GM12878 (cell line): ENCODE results near the gene TLX1. TPM values are rescaled to one million over a fixed set of nuclear protein-coding genes. Genes with fewer than 3 reads are reported as not detected.

Experiments used
- ATAC-seq: fragments of 200-7000 bp; cut with Tn5 transposase; 3 replicates; pipeline ENCODE4 v1.9.1; 2020; ENCODE audit warnings: mild to moderate bottlenecking, moderate library complexity
- BruUV-seq: library from RNA; stranded (reverse); fragments of 400-500 nt; replicated peaks from 2 replicates; lab custom pipeline; 2021; lab: Mats Ljungman, UMichigan
- CTCF ChIA-PET: fragments of 300-600 bp; sonication (Branson Sonifier 250); formaldehyde crosslinking; extraction: SDS; loops from one replicate; lab custom pipeline; 2021; ENCODE audit warnings: inconsistent platforms; lab: Yijun Ruan, JAX
- POLR2A ChIA-PET: fragments of 350-600 bp; formaldehyde crosslinking; extraction: SDS; loops from one replicate; lab custom pipeline; 2021; ENCODE audit warnings: inconsistent platforms; lab: Charles Lee
- RAD21 ChIA-PET: fragments of 300-600 bp; sonication (Branson Sonifier 250); formaldehyde crosslinking; loops from one replicate; lab custom pipeline; 2023; ENCODE audit warnings: antibody characterized with exemption; ENCODE audit not compliant: unreplicated experiment; lab: Charles Lee
- SMC1A ChIA-PET: fragments of 300-600 bp; sonication (Branson Sonifier 250); formaldehyde crosslinking; loops from one replicate; lab custom pipeline; 2023; ENCODE audit not compliant: unreplicated experiment, uncharacterized antibody; lab: Charles Lee
- DNase-seq: peaks from one replicate; pipeline ENCODE4 v3.0.0-alpha.2; 2011; ENCODE audit warnings: low read depth, low spot score
- FAIRE-seq: peaks from 3 replicates; lab custom pipeline; 2011; peaks lifted over from hg19 to GRCh38; lab: Jason Lieb, UNC
- H2AFZ ChIP-seq: 2 replicates; pipeline ENCODE4 v1.6.0; 2011; ENCODE audit warnings: low read depth, low read length, control low read depth; ENCODE audit not compliant: control insufficient read depth
- H3K27ac ChIP-seq: 2 replicates; pipeline ENCODE4 v1.5.1; 2011; ENCODE audit warnings: control low read depth; ENCODE audit not compliant: control insufficient read depth, insufficient read depth
- H3K27me3 ChIP-seq, 2 experiments: replicated peaks in 1 of 2; 2 replicates each; pipeline versions ENCODE4 v1.6.0 to v1.6.1; 2011; ENCODE audit warnings: low read length in 1 of 2; ENCODE audit not compliant: control insufficient read depth in 2 of 2, insufficient read depth in 2 of 2
- H3K36me3 ChIP-seq, 2 experiments: 2 replicates each; pipeline ENCODE4 v1.5.1; 2011; ENCODE audit warnings: low read length in 1 of 2; ENCODE audit not compliant: control insufficient read depth in 2 of 2, insufficient read depth in 2 of 2
- H3K4me1 ChIP-seq: 2 replicates; pipeline ENCODE4 v1.6.1; 2011; ENCODE audit warnings: mild to moderate bottlenecking, low read length, moderate library complexity, mixed read lengths; ENCODE audit not compliant: control insufficient read depth, insufficient read depth
- H3K4me2 ChIP-seq: 2 replicates; pipeline ENCODE4 v1.6.0; 2011; ENCODE audit warnings: control low read depth; ENCODE audit not compliant: control insufficient read depth, insufficient read depth
- H3K4me3 ChIP-seq: fragments of 200-600 bp; sonication (generic); 2 replicates; pipeline ENCODE4 v1.5.1; 2016
- H3K79me2 ChIP-seq: 2 replicates; pipeline ENCODE4 v1.6.0; 2011; ENCODE audit warnings: low read length; ENCODE audit not compliant: control insufficient read depth, insufficient read depth
- H3K9ac ChIP-seq: 2 replicates; pipeline ENCODE4 v1.8.0; 2011; ENCODE audit warnings: low read length, control low read depth, mixed read lengths; ENCODE audit not compliant: control insufficient read depth, insufficient read depth
- H3K9me3 ChIP-seq: replicated peaks from 3 replicates; pipeline ENCODE4 v1.5.1; 2011; ENCODE audit warnings: mild to moderate bottlenecking, low read length; ENCODE audit not compliant: control insufficient read depth, insufficient read depth
- H4K20me1 ChIP-seq: 2 replicates; pipeline ENCODE4 v1.6.0; 2011; ENCODE audit not compliant: control insufficient read depth, insufficient read depth
- PML ChIP-seq: IDR thresholded peaks from 2 replicates; pipeline ENCODE4 v1.6.1; 2012; ENCODE audit warnings: low read length, inconsistent platforms
- SKIL ChIP-seq: fragments of 450-650 bp; IDR thresholded peaks from 2 replicates; pipeline ENCODE4 v1.6.1; 2017; ENCODE audit warnings: mild to moderate bottlenecking, low read depth, inconsistent platforms; ENCODE audit not compliant: poor library complexity, severe bottlenecking
- YY1 ChIP-seq: IDR thresholded peaks from 2 replicates; pipeline ENCODE4 v1.6.1; 2011; ENCODE audit warnings: low read depth, mild to moderate bottlenecking, low read length
- ZZZ3 ChIP-seq: IDR thresholded peaks from 2 replicates; pipeline ENCODE4 v1.6.1; 2011; ENCODE audit warnings: low read depth; ENCODE audit not compliant: control insufficient read depth, insufficient read length
- WGBS: methylation state at CpG from one replicate; pipeline ENCODE4 v1.1.6; 2016; ENCODE audit warnings: low lambda C conversion rate; ENCODE audit not compliant: insufficient replicate concordance, insufficient coverage; ENCODE audit errors: missing lambda C conversion rate; 5-methylcytosine and 5-hydroxymethylcytosine counted together
- in situ Hi-C: fragments of 300-500 bp; cut with MboI; formaldehyde crosslinking; loops from 9 replicates; pipeline ENCODE4 v1.14.3; 2018; ENCODE audit warnings: mixed read lengths
- intact Hi-C: fragments of 100-400 bp; cut with micrococcal nuclease; formaldehyde crosslinking; loops from one replicate; pipeline ENCODE4 v1.14.2; 2022; ENCODE audit not compliant: unreplicated experiment
- polyA plus RNA-seq, 11 experiments: library from polyadenylated mRNA; depleted of rRNA in 4 of 11; unstranded in 6 of 11; stranded (reverse) in 5 of 11; fragments of >200 nt; fragmentation: Nextera tagmentation in 4 of 11; fragmentation: Illumina TruSeq in 1 of 11; extraction: Ambion mirVana in 4 of 11; extraction: Trizol in 1 of 11; gene quantifications; 1 replicate in 1 of 11; 2 replicates in 10 of 11; pipeline versions ENCODE4 v1.2.1 to v1.2.3, GENCODE V29; 2011 to 2016; ENCODE audit warnings: inconsistent platforms in 2 of 11, missing spikeins in 2 of 11, low read depth in 1 of 11
- total RNA-seq, 4 experiments: library from RNA; depleted of rRNA in 3 of 4; stranded (reverse); fragments of >200 nt in 3 of 4; fragmentation: Illumina TruSeq in 1 of 4; extraction: Trizol in 1 of 4; gene quantifications; 2 replicates each; pipeline versions ENCODE4 v1.2.1 to v1.2.3, GENCODE V29; 2013 to 2021

The TLX1 gene
- total and polyA plus RNA-seq, 10 of the 15 experiments (the other 5 are each of a cell fraction or from before 2014, with no cell fraction given): not detected

GRCh38 chr10:101085846-101086245 is 45.3 kb upstream of the TLX1 start:
- CTCF ChIA-PET: interaction anchor here (0.9 to 5.9 kb wide), 4 partner anchors 10 to 34 kb away, joined by 3 to 31 read pairs (median 4); no protein-coding TSS in a partner anchor
- no TSS peak for BruUV-seq

More at GRCh38 chr10:101085846-101086245, 45.3 kb upstream of the TLX1 start:
- Histone ChIP-seq H3K4me3 (no peak overlapping the region), H3K27ac (no peak overlapping the region), H3K4me2 (no peak overlapping the region), H3K27me3 (peaks cover 1 to 14% of the 10 kb centered on the region in 2 experiments), H3K9me3 (no peaks in the 10 kb centered on the region), H3K4me1 (no peaks in the 10 kb centered on the region), H4K20me1 (no peaks in the 10 kb centered on the region), H3K9ac (no peak overlapping the region), H3K79me2 (no peaks in the 10 kb centered on the region), H3K36me3 (no peaks in the 10 kb centered on the region), H2AFZ (no peak overlapping the region)
- ChIA-PET SMC1A (interaction anchor here (2.4 kb wide), 1 partner anchor 10 kb away, joined by 11 read pairs; no protein-coding TSS in a partner anchor), POLR2A (no interaction called here), RAD21 (interaction anchor here (0.6 kb wide), 1 partner anchor 10 kb away, joined by 3 read pairs; no protein-coding TSS in a partner anchor)
- in situ Hi-C loops: no loop called here
- 1% methylated on average over 6 of the region's 6 CpGs for WGBS
- DNase-seq (no peak), ATAC-seq (no peak), FAIRE-seq (no peak)
- no peak for TF ChIP-seq ZZZ3
- no peak for TF ChIP-seq YY1
- TF ChIP-seq SKIL: no peak
- no peak for TF ChIP-seq PML
- intact Hi-C loops: no loop called here
